T47D (cell line): ENCODE results near the gene BET1.

Experiments used
- DNase-seq, 2 experiments: peaks; one replicate each; pipeline versions ENCODE4 v3.0.0 to v3.0.0-alpha.2; 2011 to 2012; ENCODE audit warnings: low read depth in 1 of 2, low spot score in 1 of 2
- JUND ChIP-seq: IDR thresholded peaks from 2 replicates; pipeline ENCODE4 v1.6.1; 2012; ENCODE audit warnings: low read depth
- in situ Hi-C: cut with HindIII; loops from 2 replicates; pipeline ENCODE4 v1.10.0; 2016; ENCODE audit warnings: low sequenced_read_pairs, low pct_unique_long_range_greater_than_20kb

Gene BET1

GRCh38 chr7:93968911-93969620, 35.1 kb downstream of the BET1 start:
- no peak for DNase-seq
- in situ Hi-C loops: no loop called here
- no peak for TF ChIP-seq JUND

DNA sequence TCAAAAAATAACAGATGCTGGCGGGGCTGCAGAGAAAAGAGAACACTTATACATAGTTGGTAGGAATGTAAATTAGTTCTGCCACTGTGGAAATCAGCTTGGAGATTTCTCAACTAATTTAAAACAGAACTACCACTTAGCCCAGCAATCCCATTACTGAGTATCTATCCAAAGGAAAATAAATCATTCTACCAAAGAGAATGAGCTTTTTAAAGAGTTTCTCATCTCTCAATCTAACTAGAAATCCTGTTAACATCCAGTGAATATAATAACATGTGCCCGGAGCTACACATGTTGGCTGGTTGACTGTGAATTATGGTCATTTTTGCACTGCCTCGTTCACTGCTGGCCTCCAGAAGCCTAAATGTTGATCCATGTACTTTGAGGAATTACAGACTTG, 39.3 kb downstream of the BET1 start:
- no peak for TF ChIP-seq JUND
- no peak for DNase-seq
- in situ Hi-C loops: no loop called here

DNA sequence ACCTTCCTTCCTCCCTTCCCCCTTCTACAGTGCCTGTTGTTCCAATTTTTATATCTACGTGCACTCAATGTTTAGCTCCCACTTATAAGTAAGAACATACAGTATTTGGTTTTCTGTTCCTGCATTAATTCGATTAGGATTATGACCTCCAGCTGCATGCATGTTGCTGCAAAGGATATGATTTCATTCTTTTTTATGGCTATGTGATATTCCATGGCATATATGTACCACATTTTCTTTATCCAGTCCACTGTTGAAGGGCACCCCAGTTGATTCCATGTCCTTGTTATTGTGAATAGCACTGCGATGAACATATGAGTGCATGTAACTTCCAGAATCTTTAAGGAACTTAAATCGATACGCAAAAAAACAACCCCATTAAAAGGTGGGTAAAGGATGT, 39.9 kb downstream of the BET1 start:
- in situ Hi-C loops: no loop called here
- no peak for DNase-seq
- TF ChIP-seq JUND: no peak

DNA sequence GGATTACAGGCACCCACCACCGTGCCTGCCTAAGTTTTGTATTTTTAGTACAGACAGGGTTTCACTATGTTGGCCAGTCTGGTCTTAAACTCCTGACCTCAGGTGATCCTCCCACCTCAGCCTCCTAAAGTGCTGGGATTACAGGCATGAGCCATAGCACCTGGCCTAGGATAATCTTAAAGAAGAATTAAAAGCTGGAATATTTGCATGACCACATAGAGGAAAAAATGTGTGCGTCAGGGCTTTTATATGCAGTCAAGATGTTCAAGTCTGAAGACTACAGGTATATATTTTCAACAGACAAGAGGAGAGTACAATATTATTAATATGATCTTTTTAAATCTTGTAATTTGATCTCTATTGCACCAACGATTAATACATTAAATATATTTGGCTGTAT, 43.2 kb downstream of the BET1 start:
- no peak for DNase-seq
- in situ Hi-C loops: no loop called here
- TF ChIP-seq JUND: no peak

- DNase-seq: no peak
- in situ Hi-C loops: no loop called here
- TF ChIP-seq JUND: no peak
Measured at GRCh38 chr7:93958651-93959050, 45.5 kb downstream of the BET1 start.

DNA sequence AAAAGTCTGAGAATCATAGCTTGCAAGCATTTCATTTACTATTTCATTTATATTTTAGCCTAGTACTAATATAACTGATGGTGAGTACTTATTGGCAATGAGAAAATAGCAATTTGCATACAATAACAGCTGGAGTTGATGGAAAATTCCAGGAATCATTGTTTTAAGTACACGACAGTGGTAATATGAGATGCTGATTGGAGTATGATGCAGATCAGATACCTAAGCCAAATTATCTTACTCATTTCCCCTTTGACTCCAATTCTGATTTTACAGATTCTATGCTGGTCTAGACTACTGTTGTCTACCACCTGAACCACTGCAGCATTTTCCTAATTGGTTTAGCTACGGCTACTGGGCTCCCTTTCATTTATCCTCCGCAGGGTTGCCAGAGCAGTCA, 45.9 kb downstream of the BET1 start:
- no peak for DNase-seq
- no peak for TF ChIP-seq JUND
- in situ Hi-C loops: no loop called here

- no peak for DNase-seq
- in situ Hi-C loops: no loop called here
- no peak for TF ChIP-seq JUND
Measured at GRCh38 chr7:93957767-93958166, 46.4 kb downstream of the BET1 start.

DNA sequence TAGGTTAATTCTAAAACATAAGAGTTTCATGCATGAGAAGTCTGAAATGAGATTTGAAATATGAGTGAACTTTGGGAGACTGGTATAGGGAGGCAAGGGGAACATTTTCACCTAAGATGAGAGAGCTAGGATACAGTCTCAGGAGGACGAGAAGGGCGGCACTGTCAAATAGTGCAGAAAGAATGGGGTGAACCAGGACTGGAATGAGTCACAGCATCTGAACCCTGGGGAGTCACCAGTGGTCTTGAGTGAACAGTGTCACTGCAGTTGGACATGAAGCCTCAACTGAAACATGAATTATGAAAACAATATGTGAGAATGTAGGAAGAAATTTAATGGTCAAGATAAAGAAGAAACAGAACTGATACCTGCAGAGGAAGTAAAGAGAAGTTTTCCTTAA, 48.9 kb downstream of the BET1 start:
- in situ Hi-C loops: no loop called here
- TF ChIP-seq JUND: no peak
- no peak for DNase-seq

DNA sequence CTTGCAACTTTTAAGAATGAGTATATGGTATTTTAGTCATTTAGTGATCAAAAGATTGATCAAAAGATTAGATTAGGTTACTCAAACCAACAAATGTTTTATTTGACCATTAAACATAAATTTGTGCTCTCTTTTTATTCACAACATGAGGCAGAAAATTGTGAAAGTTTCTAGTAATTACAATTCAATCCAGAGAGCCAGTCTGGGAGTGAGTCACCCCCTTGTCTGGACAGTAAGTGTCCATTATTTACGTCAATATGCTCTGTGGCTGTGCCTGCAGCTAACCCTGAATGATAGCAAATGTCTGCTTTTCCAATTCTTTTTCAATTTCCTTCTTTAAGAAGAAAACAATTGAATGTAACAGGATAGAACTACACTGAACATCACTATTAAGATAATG, 54.7 kb downstream of the BET1 start:
- in situ Hi-C loops: no loop called here
- no peak for TF ChIP-seq JUND
- DNase-seq: no peak

GRCh38 chr7:93948873-93949272, 55.3 kb downstream of the BET1 start:
- TF ChIP-seq JUND: no peak
- DNase-seq: no peak
- in situ Hi-C loops: no loop called here

DNA sequence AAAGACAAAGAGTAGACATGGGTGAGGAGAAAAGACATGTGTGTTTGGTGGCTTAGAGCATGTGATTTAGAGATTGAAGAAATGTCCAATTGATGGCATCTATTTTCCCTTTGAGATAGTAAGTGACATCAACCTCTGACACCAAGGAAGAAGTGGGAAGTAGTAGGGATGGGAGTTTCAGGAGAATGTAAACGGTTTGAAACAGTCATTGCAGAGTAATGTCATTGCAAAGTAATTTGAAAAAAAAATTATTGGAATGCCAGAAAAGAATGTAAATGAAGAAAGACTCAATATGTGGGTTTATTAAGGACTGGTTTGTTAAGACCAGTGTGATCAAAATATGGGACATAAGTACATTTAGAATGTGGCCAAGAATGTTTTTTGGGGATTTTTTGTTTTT, 56.0 kb downstream of the BET1 start:
- in situ Hi-C loops: no loop called here
- TF ChIP-seq JUND: no peak
- no peak for DNase-seq

GRCh38 chr7:93945756-93946535, 58.2 kb downstream of the BET1 start:
- in situ Hi-C loops: no loop called here
- DNase-seq: no peak
- TF ChIP-seq JUND: no peak

- no peak for TF ChIP-seq JUND
- no peak for DNase-seq
- in situ Hi-C loops: no loop called here
Measured at GRCh38 chr7:93945083-93945482, 59.1 kb downstream of the BET1 start.

- no peak for DNase-seq
- TF ChIP-seq JUND: no peak
- in situ Hi-C loops: no loop called here
Measured at GRCh38 chr7:93944673-93945072, 59.5 kb downstream of the BET1 start.
